K562 (cell line): Measurements from ENCODE around the gene PRSS48.

Experiments
- ADNP ChIP-seq: fragments of 200-800 bp; sonication (Bioruptor generic); IDR thresholded peaks from 2 replicates; pipeline ENCODE4 v1.6.1; 2016; ENCODE audit warnings: missing genetic modification characterization, missing compliant biosample characterization
- EP300 ChIP-seq: IDR thresholded peaks from 2 replicates; pipeline ENCODE4 v1.6.1; 2012; ENCODE audit warnings: low read length, improper control_type of control experiment
- NCOR1 ChIP-seq: fragments of 450-650 bp; IDR thresholded peaks from 2 replicates; pipeline ENCODE4 v1.6.1; 2016; ENCODE audit warnings: mild to moderate bottlenecking, moderate library complexity
- PCBP2 ChIP-seq: fragments of 200-400 bp; formaldehyde crosslinking; IDR thresholded peaks from 2 replicates; pipeline ENCODE4 v1.6.1; 2018; ENCODE audit warnings: low read length, low read depth, mild to moderate bottlenecking, moderate library complexity; ENCODE audit not compliant: poor library complexity, severe bottlenecking
- PHB2 ChIP-seq: fragments of 450-650 bp; IDR thresholded peaks from 2 replicates; pipeline ENCODE4 v1.6.1; 2017; ENCODE audit warnings: low read depth
- RB1 ChIP-seq: fragments of 450-650 bp; IDR thresholded peaks from 2 replicates; pipeline ENCODE4 v1.6.1; 2017; ENCODE audit warnings: low read depth, mild to moderate bottlenecking
- TARDBP ChIP-seq: fragments of 450-650 bp; IDR thresholded peaks from 2 replicates; pipeline ENCODE4 v1.6.1; 2016
- TBL1XR1 ChIP-seq, 2 experiments: IDR thresholded peaks; 2 replicates each; pipeline ENCODE4 v1.6.1; 2012; ENCODE audit warnings: improper control_type of control experiment in 2 of 2, low read length in 2 of 2, mild to moderate bottlenecking in 1 of 2
- TF ChIP-seq, protein P1 (sequence below), 3 experiments: IDR thresholded peaks in 2 of 3; conservative IDR thresholded peaks in 1 of 3; 2 replicates each; pipeline ENCODE4 v1.5.1; 2011 to 2012; ENCODE audit warnings: low read length in 3 of 3, mild to moderate bottlenecking in 3 of 3, control low read depth in 2 of 3, improper control_type of control experiment in 1 of 3, inconsistent platforms in 1 of 3, low read depth in 1 of 3, mixed read lengths in 1 of 3, moderate library complexity in 1 of 3; ENCODE audit not compliant: insufficient read depth in 2 of 3
- TF ChIP-seq, protein P2 (sequence below): sonication (generic); formaldehyde crosslinking; IDR thresholded peaks from 2 replicates; pipeline ENCODE4 v1.8.1; 2022; ENCODE audit warnings: missing genetic modification reagents
- TF ChIP-seq, protein P3 (sequence below): fragments of 250-450 bp; sonication (Bioruptor Pico); IDR thresholded peaks from 2 replicates; pipeline ENCODE4 v1.4.0; 2020; ENCODE audit warnings: mild to moderate bottlenecking
- TF ChIP-seq, protein P4 (sequence below): sonication (generic); formaldehyde crosslinking; IDR thresholded peaks from 2 replicates; pipeline ENCODE4 v1.9.0; 2022; ENCODE audit warnings: mild to moderate bottlenecking, missing genetic modification reagents
- TF ChIP-seq, protein P5 (sequence below): sonication (generic); formaldehyde crosslinking; IDR thresholded peaks from 2 replicates; pipeline ENCODE4 v1.8.0; 2022; ENCODE audit warnings: missing genetic modification reagents, mild to moderate bottlenecking, borderline replicate concordance

DNA sequence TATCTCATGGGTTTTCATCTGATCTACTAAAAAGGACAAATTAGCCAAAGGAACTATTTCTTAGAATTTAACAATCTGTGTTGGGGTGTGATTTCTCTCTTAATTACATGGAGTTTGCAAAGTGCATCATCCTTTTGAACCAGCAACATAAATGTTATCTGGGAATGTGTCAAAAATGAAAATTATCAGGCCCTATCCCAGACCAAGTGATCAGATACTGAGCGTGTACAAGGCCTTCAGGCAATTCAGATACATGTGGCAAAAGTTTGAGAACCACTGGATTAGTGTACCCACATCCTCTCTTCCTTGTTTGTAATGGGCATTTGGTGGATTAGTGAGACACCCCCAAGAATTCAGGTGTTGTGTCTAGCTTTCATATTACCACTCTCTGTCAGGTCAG lies 44.6 kb downstream of the PRSS48 start:
- TF ChIP-seq, protein P1, sequence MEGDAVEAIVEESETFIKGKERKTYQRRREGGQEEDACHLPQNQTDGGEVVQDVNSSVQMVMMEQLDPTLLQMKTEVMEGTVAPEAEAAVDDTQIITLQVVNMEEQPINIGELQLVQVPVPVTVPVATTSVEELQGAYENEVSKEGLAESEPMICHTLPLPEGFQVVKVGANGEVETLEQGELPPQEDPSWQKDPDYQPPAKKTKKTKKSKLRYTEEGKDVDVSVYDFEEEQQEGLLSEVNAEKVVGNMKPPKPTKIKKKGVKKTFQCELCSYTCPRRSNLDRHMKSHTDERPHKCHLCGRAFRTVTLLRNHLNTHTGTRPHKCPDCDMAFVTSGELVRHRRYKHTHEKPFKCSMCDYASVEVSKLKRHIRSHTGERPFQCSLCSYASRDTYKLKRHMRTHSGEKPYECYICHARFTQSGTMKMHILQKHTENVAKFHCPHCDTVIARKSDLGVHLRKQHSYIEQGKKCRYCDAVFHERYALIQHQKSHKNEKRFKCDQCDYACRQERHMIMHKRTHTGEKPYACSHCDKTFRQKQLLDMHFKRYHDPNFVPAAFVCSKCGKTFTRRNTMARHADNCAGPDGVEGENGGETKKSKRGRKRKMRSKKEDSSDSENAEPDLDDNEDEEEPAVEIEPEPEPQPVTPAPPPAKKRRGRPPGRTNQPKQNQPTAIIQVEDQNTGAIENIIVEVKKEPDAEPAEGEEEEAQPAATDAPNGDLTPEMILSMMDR (IDR thresholded peaks at IDR 0.05 in 2 of 3, conservative IDR thresholded peaks at IDR 0.05 in 1 of 3; ENCODE audit: insufficient read depth in 2 of 3, low read depth in 1 of 3, low read length in 3 of 3), result no peak
- TF ChIP-seq PCBP2, result no peak
- TF ChIP-seq TBL1XR1 (IDR thresholded peaks at IDR 0.05; ENCODE audit: low read length in 2 of 2), result no peak
- TF ChIP-seq, protein P2, sequence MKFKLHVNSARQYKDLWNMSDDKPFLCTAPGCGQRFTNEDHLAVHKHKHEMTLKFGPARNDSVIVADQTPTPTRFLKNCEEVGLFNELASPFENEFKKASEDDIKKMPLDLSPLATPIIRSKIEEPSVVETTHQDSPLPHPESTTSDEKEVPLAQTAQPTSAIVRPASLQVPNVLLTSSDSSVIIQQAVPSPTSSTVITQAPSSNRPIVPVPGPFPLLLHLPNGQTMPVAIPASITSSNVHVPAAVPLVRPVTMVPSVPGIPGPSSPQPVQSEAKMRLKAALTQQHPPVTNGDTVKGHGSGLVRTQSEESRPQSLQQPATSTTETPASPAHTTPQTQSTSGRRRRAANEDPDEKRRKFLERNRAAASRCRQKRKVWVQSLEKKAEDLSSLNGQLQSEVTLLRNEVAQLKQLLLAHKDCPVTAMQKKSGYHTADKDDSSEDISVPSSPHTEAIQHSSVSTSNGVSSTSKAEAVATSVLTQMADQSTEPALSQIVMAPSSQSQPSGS (CRISPR knock-in tag), result no peak
- TF ChIP-seq TARDBP, result no peak
- no peak for TF ChIP-seq PHB2
- TF ChIP-seq ADNP (tag), result no peak
- TF ChIP-seq NCOR1, result no peak
- TF ChIP-seq, protein P3, sequence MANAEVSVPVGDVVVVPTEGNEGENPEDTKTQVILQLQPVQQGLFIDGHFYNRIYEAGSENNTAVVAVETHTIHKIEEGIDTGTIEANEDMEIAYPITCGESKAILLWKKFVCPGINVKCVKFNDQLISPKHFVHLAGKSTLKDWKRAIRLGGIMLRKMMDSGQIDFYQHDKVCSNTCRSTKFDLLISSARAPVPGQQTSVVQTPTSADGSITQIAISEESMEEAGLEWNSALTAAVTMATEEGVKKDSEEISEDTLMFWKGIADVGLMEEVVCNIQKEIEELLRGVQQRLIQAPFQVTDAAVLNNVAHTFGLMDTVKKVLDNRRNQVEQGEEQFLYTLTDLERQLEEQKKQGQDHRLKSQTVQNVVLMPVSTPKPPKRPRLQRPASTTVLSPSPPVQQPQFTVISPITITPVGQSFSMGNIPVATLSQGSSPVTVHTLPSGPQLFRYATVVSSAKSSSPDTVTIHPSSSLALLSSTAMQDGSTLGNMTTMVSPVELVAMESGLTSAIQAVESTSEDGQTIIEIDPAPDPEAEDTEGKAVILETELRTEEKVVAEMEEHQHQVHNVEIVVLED, result no peak
- TF ChIP-seq EP300, result no peak
- TF ChIP-seq, protein P4, sequence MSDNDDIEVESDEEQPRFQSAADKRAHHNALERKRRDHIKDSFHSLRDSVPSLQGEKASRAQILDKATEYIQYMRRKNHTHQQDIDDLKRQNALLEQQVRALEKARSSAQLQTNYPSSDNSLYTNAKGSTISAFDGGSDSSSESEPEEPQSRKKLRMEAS (CRISPR knock-in tag), result no peak
- TF ChIP-seq, protein P5, sequence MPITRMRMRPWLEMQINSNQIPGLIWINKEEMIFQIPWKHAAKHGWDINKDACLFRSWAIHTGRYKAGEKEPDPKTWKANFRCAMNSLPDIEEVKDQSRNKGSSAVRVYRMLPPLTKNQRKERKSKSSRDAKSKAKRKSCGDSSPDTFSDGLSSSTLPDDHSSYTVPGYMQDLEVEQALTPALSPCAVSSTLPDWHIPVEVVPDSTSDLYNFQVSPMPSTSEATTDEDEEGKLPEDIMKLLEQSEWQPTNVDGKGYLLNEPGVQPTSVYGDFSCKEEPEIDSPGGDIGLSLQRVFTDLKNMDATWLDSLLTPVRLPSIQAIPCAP (CRISPR knock-in tag), result no peak
- TF ChIP-seq RB1, result no peak
